ENCODE measurements around the gene ALDH1L1. TPM values are rescaled to one million over a fixed set of nuclear protein-coding genes. Genes with fewer than 3 reads are reported as not detected.

The ALDH1L1 gene
- total RNA-seq, 4 donors from 2014 or later = 43.5 to 108 (median 69.0) TPM

DNA sequence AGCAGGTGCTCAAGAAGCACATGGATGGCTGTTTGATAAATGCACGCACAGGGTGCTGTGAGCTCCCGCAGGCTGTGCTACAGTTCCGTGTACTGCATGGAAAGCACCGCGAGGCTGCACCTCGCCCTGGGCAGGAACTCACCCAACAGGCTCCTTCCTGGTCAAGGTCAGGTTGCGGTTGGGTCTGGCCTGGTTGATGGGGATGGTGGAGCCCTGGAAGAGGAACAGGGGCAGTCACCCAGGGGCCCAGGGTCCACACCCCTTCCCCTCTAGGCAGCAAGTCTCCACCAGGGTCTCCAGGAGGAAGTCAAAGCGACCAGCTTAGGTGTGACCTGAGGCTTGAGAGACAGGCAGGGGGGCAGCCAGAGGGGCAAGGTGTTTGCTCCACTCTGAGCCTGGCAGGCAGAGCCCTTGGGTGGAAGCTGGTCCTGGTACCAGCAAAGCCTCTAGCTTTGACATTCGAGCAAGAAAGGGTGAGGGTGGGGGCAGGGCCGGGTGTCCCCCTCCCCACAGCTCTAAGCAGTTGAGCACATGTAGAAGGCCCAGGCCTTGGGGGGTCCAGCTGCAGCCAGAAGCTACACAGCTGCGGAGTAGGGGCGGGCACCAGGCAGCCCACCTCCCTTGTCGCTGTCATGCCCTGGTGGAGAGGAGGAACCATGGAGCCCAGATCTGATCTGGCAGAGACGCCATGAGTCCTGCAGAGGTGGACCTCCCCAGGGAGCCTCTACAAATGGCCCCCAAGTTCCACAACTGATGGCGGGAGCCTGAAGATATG is 50.1 kb downstream of the ALDH1L1 start:
- intact Hi-C loops (cut with DNase I; ENCODE audit: low total_unique reads) (loop anchor here (5.0 kb wide), 2 partner anchors 52 to 117 kb away; partner anchors contain the start of gene ALDH1L1), in situ Hi-C loops (cut with MboI; ENCODE audit: low sequenced_read_pairs in 4 of 4) (loop anchor here in 2 of 4 donors (5.0 to 25.0 kb wide), 2 partner anchors 67 to 257 kb away; partner anchors contain the start of gene CFAP100 (in 1 of the 2))
- no peak for ATAC-seq
- H3K9me3 ChIP-seq = no peaks in the 10 kb centered on the region
- H3K27ac ChIP-seq = no peak overlapping the region
- no peak for TF ChIP-seq POLR2A (IDR thresholded peaks at IDR 0.05)
- TF ChIP-seq CTCF (IDR thresholded peaks at IDR 0.05 in 4 of 5, conservative IDR thresholded peaks at IDR 0.05 in 1 of 5) = no peak
- H3K36me3 ChIP-seq = peaks cover 0 to 4% of the 10 kb centered on the region in 2 donors
- H3K4me3 ChIP-seq = no peak overlapping the region
- no peaks in the 10 kb centered on the region for H3K27me3 ChIP-seq
- H3K4me1 ChIP-seq = no peaks in the 10 kb centered on the region
- DNase-seq = peak in 1 of 2 donors; percentile 10

DNA sequence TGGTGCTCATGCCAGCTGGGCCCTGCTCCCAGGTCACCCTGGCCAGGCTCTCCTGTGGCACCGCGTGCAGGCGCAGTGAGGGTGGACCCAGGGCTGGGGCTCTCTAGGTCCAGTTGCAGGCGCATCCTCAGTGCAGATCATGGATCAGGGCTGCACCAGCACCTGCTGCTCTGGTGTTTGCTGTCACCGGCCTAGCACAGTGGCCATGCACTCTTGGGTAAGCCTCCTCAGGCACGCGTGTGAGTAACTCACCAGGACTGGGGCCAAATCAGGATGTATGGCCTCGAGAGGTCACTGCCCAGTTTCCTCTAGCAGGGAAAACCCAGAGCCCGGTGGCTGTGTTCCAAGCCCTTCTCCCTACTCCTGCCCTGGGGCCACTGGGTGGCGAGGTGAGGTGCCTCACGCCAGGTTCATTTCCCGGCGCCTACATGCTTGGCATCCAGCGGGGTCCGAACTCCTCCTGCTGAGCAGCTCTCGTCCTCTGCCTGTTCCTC is 50.9 kb downstream of the ALDH1L1 start:
- TF ChIP-seq CTCF (IDR thresholded peaks at IDR 0.05 in 4 of 5, conservative IDR thresholded peaks at IDR 0.05 in 1 of 5) (no peak), POLR2A (IDR thresholded peaks at IDR 0.05) (no peak)
- Histone ChIP-seq H3K27ac (no peak overlapping the region), H3K4me3 (no peak overlapping the region), H3K36me3 (peaks cover 0 to 4% of the 10 kb centered on the region in 2 donors), H3K9me3 (no peaks in the 10 kb centered on the region), H3K4me1 (no peaks in the 10 kb centered on the region), H3K27me3 (no peaks in the 10 kb centered on the region)
- in situ Hi-C loops (cut with MboI; ENCODE audit: low sequenced_read_pairs in 4 of 4) = loop anchor here in 1 of 4 donors (25.0 kb wide), 1 partner anchor 258 kb away; the partner anchor contains the start of gene CFAP100
- intact Hi-C loops (cut with DNase I; ENCODE audit: low total_unique reads) = no loop called here
- ATAC-seq (no peak), DNase-seq (peak; percentile 2 to 27)

GRCh38 chr3:126128504-126129397 is 51.6 kb downstream of the ALDH1L1 start:
- no peaks in the 10 kb centered on the region for H3K4me1 ChIP-seq
- H3K36me3 ChIP-seq = peaks cover 0 to 4% of the 10 kb centered on the region in 2 donors
- H3K27ac ChIP-seq = no peak overlapping the region
- ATAC-seq (no peak), DNase-seq (peak; percentile 0 to 2)
- intact Hi-C loops (cut with DNase I; ENCODE audit: low total_unique reads) = no loop called here
- no peaks in the 10 kb centered on the region for H3K9me3 ChIP-seq
- H3K4me3 ChIP-seq = no peak overlapping the region
- no peaks in the 10 kb centered on the region for H3K27me3 ChIP-seq
- TF ChIP-seq POLR2A (IDR thresholded peaks at IDR 0.05) (no peak), CTCF (IDR thresholded peaks at IDR 0.05 in 4 of 5, conservative IDR thresholded peaks at IDR 0.05 in 1 of 5) (no peak)
- in situ Hi-C loops (cut with MboI; ENCODE audit: low sequenced_read_pairs in 4 of 4) = loop anchor here in 1 of 4 donors (25.0 kb wide), 1 partner anchor 259 kb away; the partner anchor contains the start of gene CFAP100

DNA sequence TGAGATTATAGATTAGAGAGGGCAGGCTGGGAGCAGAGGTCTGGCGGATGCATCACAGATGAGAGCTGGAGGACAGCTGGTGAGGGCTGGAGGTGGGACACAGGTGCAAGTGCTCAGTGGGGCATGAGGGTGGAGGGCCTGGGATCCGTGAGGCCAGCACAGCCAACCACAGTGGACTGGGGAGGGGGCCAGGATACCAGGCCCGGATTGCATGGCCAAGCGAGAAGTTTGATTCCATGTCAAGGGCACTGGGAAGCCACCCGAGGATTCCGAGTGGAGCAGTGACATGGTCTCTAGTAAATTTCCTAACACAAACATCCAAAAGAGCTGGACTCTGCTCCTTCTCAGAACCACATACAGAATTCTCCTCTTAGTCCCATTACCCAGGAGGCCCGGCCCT is 52.5 kb downstream of the ALDH1L1 start:
- Histone ChIP-seq H3K4me1 (no peaks in the 10 kb centered on the region), H3K27ac (no peak overlapping the region), H3K27me3 (no peaks in the 10 kb centered on the region), H3K4me3 (no peak overlapping the region), H3K9me3 (no peaks in the 10 kb centered on the region), H3K36me3 (peaks cover 0 to 4% of the 10 kb centered on the region in 2 donors)
- in situ Hi-C loops (cut with MboI; ENCODE audit: low sequenced_read_pairs in 4 of 4) (loop anchor here in 1 of 4 donors (25.0 kb wide), 1 partner anchor 259 kb away; the partner anchor contains the start of gene CFAP100), intact Hi-C loops (cut with DNase I; ENCODE audit: low total_unique reads) (no loop called here)
- DNase-seq = peak; percentile 1 to 6
- TF ChIP-seq POLR2A (IDR thresholded peaks at IDR 0.05) = no peak
- no peak for TF ChIP-seq CTCF (IDR thresholded peaks at IDR 0.05 in 4 of 5, conservative IDR thresholded peaks at IDR 0.05 in 1 of 5)
- no peak for ATAC-seq
